Liver (tissue), 9 donors: ENCODE results near the gene NEDD4. TPM values are rescaled to one million over a fixed set of nuclear protein-coding genes. Genes with fewer than 3 reads are reported as not detected.

Source experiments
- DNase-seq: peaks from one replicate; pipeline ENCODE4 v3.0.0-alpha.2; 2017; ENCODE audit warnings: low spot score
- H3K27ac ChIP-seq, 2 donors: one replicate each; pipeline ENCODE4 v1.7.0; 2013; ENCODE audit warnings: inconsistent platforms in 2 of 2, low read length in 2 of 2, control low read depth in 1 of 2, low read depth in 1 of 2, mild to moderate bottlenecking in 1 of 2
- H3K27me3 ChIP-seq, 4 donors: one replicate each; pipeline versions ENCODE4 v1.6.1 to v1.7.0; 2013; ENCODE audit warnings: low read length in 3 of 4, inconsistent platforms in 1 of 4, mild to moderate bottlenecking in 1 of 4, moderate library complexity in 1 of 4; ENCODE audit not compliant: control insufficient read depth in 4 of 4, insufficient read depth in 4 of 4
- H3K36me3 ChIP-seq, 4 donors: one replicate each; pipeline versions ENCODE4 v1.6.1 to v1.7.0; 2013; ENCODE audit warnings: low read length in 3 of 4, mild to moderate bottlenecking in 3 of 4, low read depth in 1 of 4, moderate library complexity in 1 of 4; ENCODE audit not compliant: control insufficient read depth in 4 of 4, insufficient read depth in 3 of 4
- H3K4me1 ChIP-seq, 4 donors: one replicate each; pipeline versions ENCODE4 v1.6.1 to v1.7.0; 2013; ENCODE audit warnings: low read length in 3 of 4, mild to moderate bottlenecking in 3 of 4, moderate library complexity in 1 of 4; ENCODE audit not compliant: control insufficient read depth in 4 of 4, insufficient read depth in 4 of 4
- H3K4me3 ChIP-seq, 3 donors: one replicate each; pipeline versions ENCODE4 v1.6.1 to v1.7.0; 2013; ENCODE audit warnings: low read length in 3 of 3, control low read depth in 1 of 3, low read depth in 1 of 3, mild to moderate bottlenecking in 1 of 3
- H3K9ac ChIP-seq, 2 donors: one replicate each; pipeline ENCODE4 v1.7.0; 2013; ENCODE audit warnings: low read length in 2 of 2, mild to moderate bottlenecking in 2 of 2, moderate library complexity in 2 of 2, control low read depth in 1 of 2, low read depth in 1 of 2
- H3K9me3 ChIP-seq, 4 donors: one replicate each; pipeline versions ENCODE4 v1.6.1 to v1.7.0; 2013; ENCODE audit warnings: low read length in 3 of 4; ENCODE audit not compliant: control insufficient read depth in 4 of 4
- ATF3 ChIP-seq: IDR thresholded peaks from 2 replicates; pipeline ENCODE4 v1.6.1; 2016; ENCODE audit warnings: antibody characterized with exemption
- CTCF ChIP-seq: fragments of 150-350 bp; IDR thresholded peaks from 2 replicates; pipeline ENCODE4 v1.5.1; 2017; ENCODE audit warnings: improper control_type of control experiment, low read depth, low read length; ENCODE audit not compliant: missing input control
- FOXA1 ChIP-seq: IDR thresholded peaks from 2 replicates; pipeline ENCODE4 v1.6.1; 2016; ENCODE audit warnings: antibody characterized with exemption
- FOXA2 ChIP-seq: IDR thresholded peaks from 2 replicates; pipeline ENCODE4 v1.6.1; 2016; ENCODE audit warnings: antibody characterized with exemption
- GABPA ChIP-seq, 2 donors: IDR thresholded peaks in 1 of 2; conservative IDR thresholded peaks in 1 of 2; 2 replicates each; pipeline ENCODE4 v1.6.1; 2016; ENCODE audit warnings: antibody characterized with exemption in 2 of 2, mild to moderate bottlenecking in 1 of 2, moderate library complexity in 1 of 2
- HNF4A ChIP-seq, 2 donors: conservative IDR thresholded peaks; 2 replicates each; pipeline ENCODE4 v1.6.1; 2016; ENCODE audit warnings: antibody characterized with exemption in 2 of 2, mild to moderate bottlenecking in 2 of 2
- HNF4G ChIP-seq: IDR thresholded peaks from 2 replicates; pipeline ENCODE4 v1.6.1; 2016; ENCODE audit warnings: antibody characterized with exemption
- JUND ChIP-seq, 2 donors: IDR thresholded peaks; 2 replicates each; pipeline ENCODE4 v1.6.1; 2016; ENCODE audit warnings: antibody characterized with exemption in 2 of 2
- MAX ChIP-seq: IDR thresholded peaks from 2 replicates; pipeline ENCODE4 v1.6.1; 2016; ENCODE audit warnings: antibody characterized with exemption
- NR2F2 ChIP-seq: IDR thresholded peaks from 2 replicates; pipeline ENCODE4 v1.6.1; 2016; ENCODE audit warnings: antibody characterized with exemption
- RAD21 ChIP-seq, 2 donors: IDR thresholded peaks; 2 replicates each; pipeline ENCODE4 v1.6.1; 2016; ENCODE audit warnings: antibody characterized with exemption in 2 of 2, mild to moderate bottlenecking in 2 of 2
- REST ChIP-seq: IDR thresholded peaks from 2 replicates; pipeline ENCODE4 v1.6.1; 2016; ENCODE audit warnings: antibody characterized with exemption, mild to moderate bottlenecking
- RXRA ChIP-seq, 2 donors: IDR thresholded peaks; 2 replicates each; pipeline ENCODE4 v1.6.1; 2017 to 2018; ENCODE audit warnings: antibody characterized with exemption in 2 of 2, mild to moderate bottlenecking in 1 of 2
- SP1 ChIP-seq: IDR thresholded peaks from 2 replicates; pipeline ENCODE4 v1.6.1; 2018; ENCODE audit warnings: antibody characterized with exemption, mild to moderate bottlenecking
- TAF1 ChIP-seq: conservative IDR thresholded peaks from 2 replicates; pipeline ENCODE4 v1.6.1; 2016; ENCODE audit warnings: antibody characterized with exemption, mild to moderate bottlenecking
- YY1 ChIP-seq: IDR thresholded peaks from 2 replicates; pipeline ENCODE4 v1.6.1; 2016; ENCODE audit warnings: antibody characterized with exemption, mild to moderate bottlenecking
- ZBTB33 ChIP-seq: IDR thresholded peaks from 2 replicates; pipeline ENCODE4 v1.6.1; 2016; ENCODE audit warnings: antibody characterized with exemption
- WGBS: extraction: QIAGEN DNeasy Blood & Tissue Kit; methylation state at CpG from one replicate; pipeline ENCODE4 v1.1.7; 2013; 5-methylcytosine and 5-hydroxymethylcytosine counted together
- polyA plus RNA-seq, 2 donors: library from polyadenylated mRNA; stranded (reverse) in 1 of 2; unstranded in 1 of 2; fragments of 200-250 nt in 1 of 2; fragments of >200 nt in 1 of 2; fragmentation: Nextera tagmentation in 1 of 2; extraction: Ambion mirVana in 1 of 2; gene quantifications; one replicate each; pipeline versions ENCODE4 v1.2.1 to v1.2.3, GENCODE V29; 2013 to 2015
- total RNA-seq, 2 donors: library from RNA; depleted of rRNA; stranded (reverse); fragments of >200 nt; gene quantifications; one replicate each; pipeline ENCODE4 v1.2.3, GENCODE V29; 2014
- donor health status: healthy.
- donor health status: healthy.
- donor health status: healthy.
- donor health status: healthy.
- donor health status: healthy.

Gene NEDD4
- total and polyA plus RNA-seq, 4 donors = 9.1 to 17.5 (median 12.4) TPM

GRCh38 chr15:55872471-55872870 lies 120.9 kb downstream of the NEDD4 start:
- no peak overlapping the region for H3K4me3 ChIP-seq
- no peak for TF ChIP-seq REST
- TF ChIP-seq FOXA2 = no peak
- TF ChIP-seq RXRA (IDR thresholded peaks at IDR 0.05) = no peak
- TF ChIP-seq ZBTB33 = no peak
- TF ChIP-seq CTCF = no peak
- no peak for TF ChIP-seq JUND (IDR thresholded peaks at IDR 0.05)
- no peak for TF ChIP-seq YY1
- TF ChIP-seq MAX = no peak
- no peak for TF ChIP-seq GABPA (IDR thresholded peaks at IDR 0.05 in 1 of 2, conservative IDR thresholded peaks at IDR 0.05 in 1 of 2)
- no peak for TF ChIP-seq RAD21 (IDR thresholded peaks at IDR 0.05)
- no peak for TF ChIP-seq TAF1
- no peak for TF ChIP-seq FOXA1
- TF ChIP-seq HNF4G = no peak
- TF ChIP-seq ATF3 = no peak
- TF ChIP-seq HNF4A (conservative IDR thresholded peaks at IDR 0.05) = no peak
- no peak for TF ChIP-seq SP1
- TF ChIP-seq NR2F2 = no peak
- H3K36me3 ChIP-seq = peaks cover 0 to 2% (median 0%) of the 10 kb centered on the region in 4 donors
- no peak for DNase-seq
- H3K27me3 ChIP-seq = no peaks in the 10 kb centered on the region
- H3K9ac ChIP-seq = no peak overlapping the region
- whole genome bisulfite sequencing = 81% methylated on average over 2 of the region's 2 CpGs
- no peaks in the 10 kb centered on the region for H3K4me1 ChIP-seq
- no peaks in the 10 kb centered on the region for H3K9me3 ChIP-seq
- H3K27ac ChIP-seq = no peak overlapping the region

GRCh38 chr15:55869660-55870059 lies 123.8 kb downstream of the NEDD4 start:
- no peak for DNase-seq
- Histone ChIP-seq H3K9ac (no peak overlapping the region), H3K4me1 (no peaks in the 10 kb centered on the region), H3K9me3 (no peaks in the 10 kb centered on the region), H3K27me3 (no peaks in the 10 kb centered on the region), H3K36me3 (no peaks in the 10 kb centered on the region), H3K4me3 (no peak overlapping the region), H3K27ac (no peak overlapping the region)
- no peak for TF ChIP-seq CTCF
- TF ChIP-seq REST = no peak
- WGBS = 76% methylated on average over 2 of the region's 2 CpGs
